AG04449 (cell line): ENCODE results near the gene NME4.

Experiments
- CTCF ChIA-PET: fragments of 350-600 bp; formaldehyde crosslinking; extraction: SDS; loops from one replicate; lab custom pipeline; 2021; ENCODE audit warnings: antibody characterized with exemption; lab: Yijun Ruan, JAX
- POLR2A ChIA-PET: fragments of 400-600, 350-600 bp; formaldehyde crosslinking; extraction: SDS; loops from one replicate; lab custom pipeline; 2020; ENCODE audit warnings: antibody characterized with exemption, inconsistent platforms; lab: Yijun Ruan, JAX
- DNase-seq: peaks from one replicate; pipeline ENCODE4 v3.0.0-alpha.2; 2010; ENCODE audit warnings: low read depth, low spot score
- H3K4me3 ChIP-seq: 2 replicates; pipeline ENCODE4 v1.5.1; 2011; ENCODE audit warnings: low read depth, mild to moderate bottlenecking, control low read depth, low read length
- TF ChIP-seq, protein P1 (sequence below): IDR thresholded peaks from one replicate; pipeline ENCODE4 v1.5.1; 2011; ENCODE audit warnings: mild to moderate bottlenecking, moderate library complexity, low read length, control low read depth, inconsistent platforms; ENCODE audit not compliant: insufficient read depth; ENCODE audit errors: missing control alignments

NME4 gene

DNA sequence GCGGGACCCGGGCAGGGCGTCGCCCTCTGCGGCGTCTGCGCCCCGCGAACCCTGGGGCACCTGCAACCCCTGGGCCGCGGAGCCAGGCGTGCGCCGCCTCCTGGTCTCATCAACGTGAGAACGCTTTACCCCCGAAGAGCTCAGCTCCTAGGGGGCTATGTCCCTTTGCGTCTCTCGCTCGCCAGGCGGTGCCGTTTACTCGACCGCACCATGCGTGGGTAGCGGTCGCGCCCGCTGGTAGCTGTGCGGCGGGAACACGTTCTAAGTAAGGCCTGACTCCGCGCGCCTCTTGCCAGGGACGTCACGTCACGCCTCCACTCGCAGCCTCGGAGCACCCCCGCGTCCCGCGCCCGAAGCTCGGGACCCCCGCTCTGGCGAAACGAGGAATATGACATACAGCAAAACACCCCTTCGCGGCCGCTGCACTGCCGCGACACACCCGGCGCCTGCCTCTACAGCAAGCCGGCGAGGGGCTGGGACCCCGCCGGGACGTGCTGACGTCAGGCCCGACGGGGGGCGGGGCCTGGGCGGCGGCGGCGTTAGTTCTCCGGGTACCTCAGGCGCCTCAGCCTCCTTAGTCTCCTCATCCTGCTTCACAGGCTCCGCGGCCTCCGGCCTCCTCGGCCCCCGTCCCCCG is 28.2 kb downstream of the NME4 start, which contains the start of gene RAB11FIP3:
Gene RAB11FIP3, plus strand, starts transcription at position 568 of the 637 bp plus-strand sequence. CDS start 358 bp downstream, outside the sequence.
- TF ChIP-seq, protein P1, sequence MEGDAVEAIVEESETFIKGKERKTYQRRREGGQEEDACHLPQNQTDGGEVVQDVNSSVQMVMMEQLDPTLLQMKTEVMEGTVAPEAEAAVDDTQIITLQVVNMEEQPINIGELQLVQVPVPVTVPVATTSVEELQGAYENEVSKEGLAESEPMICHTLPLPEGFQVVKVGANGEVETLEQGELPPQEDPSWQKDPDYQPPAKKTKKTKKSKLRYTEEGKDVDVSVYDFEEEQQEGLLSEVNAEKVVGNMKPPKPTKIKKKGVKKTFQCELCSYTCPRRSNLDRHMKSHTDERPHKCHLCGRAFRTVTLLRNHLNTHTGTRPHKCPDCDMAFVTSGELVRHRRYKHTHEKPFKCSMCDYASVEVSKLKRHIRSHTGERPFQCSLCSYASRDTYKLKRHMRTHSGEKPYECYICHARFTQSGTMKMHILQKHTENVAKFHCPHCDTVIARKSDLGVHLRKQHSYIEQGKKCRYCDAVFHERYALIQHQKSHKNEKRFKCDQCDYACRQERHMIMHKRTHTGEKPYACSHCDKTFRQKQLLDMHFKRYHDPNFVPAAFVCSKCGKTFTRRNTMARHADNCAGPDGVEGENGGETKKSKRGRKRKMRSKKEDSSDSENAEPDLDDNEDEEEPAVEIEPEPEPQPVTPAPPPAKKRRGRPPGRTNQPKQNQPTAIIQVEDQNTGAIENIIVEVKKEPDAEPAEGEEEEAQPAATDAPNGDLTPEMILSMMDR = peak; percentile 17
- H3K4me3 ChIP-seq = peak within 1 kb of the TSS; percentile 73
- DNase-seq = no peak
- ChIA-PET CTCF (no interaction called here), POLR2A (interaction anchor here (1.2 kb wide), 1 partner anchor 29 kb away, joined by 3 read pairs; no protein-coding TSS in a partner anchor)

DNA sequence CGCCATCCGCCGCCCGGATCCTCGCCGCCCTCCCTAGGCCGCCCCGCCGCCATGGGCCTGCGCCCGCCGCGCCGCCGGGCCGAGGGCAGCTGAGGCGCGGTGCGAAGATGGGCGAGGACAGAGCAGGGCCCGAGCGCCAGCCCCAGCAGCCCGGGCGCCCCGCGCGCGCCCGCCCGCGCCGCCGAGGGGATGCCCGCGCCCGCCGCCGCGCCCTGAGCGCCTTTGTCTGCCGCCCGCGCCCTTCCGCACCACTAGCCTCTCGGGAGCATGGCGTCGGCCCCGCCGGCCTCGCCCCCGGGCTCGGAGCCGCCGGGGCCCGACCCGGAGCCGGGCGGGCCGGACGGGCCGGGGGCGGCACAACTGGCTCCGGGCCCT is 28.7 kb downstream of the NME4 start:
- POLR2A ChIA-PET = interaction anchor here (0.7 kb wide), 1 partner anchor 24 kb away, joined by 3 read pairs; no protein-coding TSS in a partner anchor
- no peak for DNase-seq
- CTCF ChIA-PET = no interaction called here
- TF ChIP-seq, protein P1 = no peak
- peak overlapping the region; percentile 73 for H3K4me3 ChIP-seq

DNA sequence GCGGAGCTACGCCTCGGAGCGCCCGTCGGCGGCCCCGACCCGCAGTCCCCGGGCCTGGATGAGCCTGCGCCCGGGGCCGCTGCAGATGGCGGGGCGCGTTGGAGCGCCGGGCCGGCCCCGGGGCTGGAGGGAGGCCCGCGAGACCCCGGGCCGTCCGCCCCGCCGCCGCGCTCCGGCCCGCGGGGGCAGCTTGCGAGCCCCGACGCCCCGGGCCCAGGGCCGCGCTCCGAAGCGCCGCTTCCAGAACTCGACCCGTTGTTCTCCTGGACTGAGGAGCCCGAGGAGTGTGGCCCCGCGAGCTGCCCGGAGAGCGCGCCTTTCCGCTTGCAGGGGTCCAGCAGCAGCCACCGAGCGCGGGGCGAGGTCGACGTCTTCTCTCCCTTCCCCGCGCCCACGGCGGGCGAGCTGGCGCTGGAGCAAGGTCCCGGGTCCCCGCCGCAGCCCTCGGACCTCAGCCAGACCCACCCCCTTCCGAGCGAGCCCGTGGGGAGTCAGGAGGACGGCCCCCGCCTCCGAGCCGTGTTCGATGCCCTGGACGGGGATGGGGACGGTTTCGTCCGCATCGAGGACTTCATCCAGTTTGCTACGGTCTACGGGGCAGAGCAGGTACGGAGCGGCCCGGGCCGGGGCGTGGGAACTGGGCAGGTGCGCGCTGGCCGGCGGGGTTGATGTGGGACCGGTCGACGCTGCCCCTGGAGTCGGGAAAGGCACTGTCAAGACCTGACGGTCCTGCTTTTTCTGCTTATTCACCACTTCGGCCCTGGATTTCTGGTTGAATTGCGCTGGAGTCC is 29.3 kb downstream of the NME4 start:
- CTCF ChIA-PET = no interaction called here
- TF ChIP-seq, protein P1 = no peak
- POLR2A ChIA-PET = interaction anchor here (0.7 kb wide), 1 partner anchor 23 kb away, joined by 3 read pairs; no protein-coding TSS in a partner anchor
- no peak for DNase-seq
- H3K4me3 ChIP-seq = peak overlapping the region; percentile 73

DNA sequence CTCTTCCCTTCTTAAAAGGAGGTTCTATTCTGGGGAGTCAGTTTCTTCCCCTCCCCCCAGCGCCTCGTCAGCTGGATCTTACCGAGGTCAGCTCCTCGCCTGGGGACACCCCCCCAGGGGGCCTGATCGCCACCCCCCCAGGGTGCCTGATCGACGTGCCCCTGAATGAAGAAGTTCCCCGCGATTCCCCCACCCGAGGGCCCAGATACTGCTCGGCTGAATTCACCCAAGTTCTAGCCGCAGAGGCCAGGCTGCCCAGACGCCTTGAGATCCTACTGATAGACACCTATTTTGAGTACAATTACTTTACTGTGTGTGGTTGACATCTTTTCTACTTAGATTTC is 29.9 kb downstream of the NME4 start:
- ChIA-PET POLR2A (no interaction called here), CTCF (no interaction called here)
- TF ChIP-seq, protein P1 = no peak
- H3K4me3 ChIP-seq = peak overlapping the region; percentile 73
- no peak for DNase-seq

DNA sequence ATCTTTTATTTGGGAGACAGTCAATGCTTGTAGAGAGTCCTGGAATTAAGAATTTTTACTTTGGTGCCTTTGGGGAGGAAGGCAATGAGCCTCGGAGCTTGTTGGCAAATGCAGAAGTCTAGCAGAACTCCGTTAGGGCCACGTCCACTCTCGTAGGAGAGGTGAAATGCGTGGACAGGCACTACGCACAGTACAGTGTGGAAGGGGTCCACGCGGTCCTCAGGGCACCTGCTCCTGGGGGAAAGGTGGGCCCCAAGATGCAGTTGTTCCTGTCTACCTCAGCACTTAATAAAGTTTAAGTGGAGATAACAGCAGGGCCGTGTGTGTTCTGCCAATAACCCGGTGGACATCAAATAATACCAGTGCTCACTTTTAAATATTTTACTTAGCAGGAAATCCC is 30.3 kb downstream of the NME4 start:
- TF ChIP-seq, protein P1 = no peak
- DNase-seq = no peak
- ChIA-PET POLR2A (no interaction called here), CTCF (no interaction called here)
- peak overlapping the region; percentile 73 for H3K4me3 ChIP-seq

DNA sequence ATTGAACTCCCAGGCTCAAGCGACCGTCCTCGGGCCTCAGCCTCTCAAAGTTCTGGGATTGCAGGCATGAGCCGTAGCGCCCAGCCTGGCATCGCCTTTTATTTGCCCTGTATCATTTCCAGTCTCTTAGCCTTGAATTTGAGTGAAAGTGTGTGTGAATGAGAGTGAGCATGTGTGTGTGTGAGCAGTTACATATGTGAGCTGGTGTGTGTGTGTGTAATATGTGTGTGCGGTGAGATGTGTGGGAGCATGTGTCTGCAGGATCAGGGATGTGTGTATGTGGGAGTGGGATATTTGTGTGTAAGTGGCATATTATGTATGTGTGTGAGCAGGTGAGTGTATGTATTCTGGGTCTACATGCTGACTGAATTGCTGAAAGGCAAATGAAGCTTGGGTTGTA is 33.9 kb downstream of the NME4 start:
- ChIA-PET POLR2A (no interaction called here), CTCF (no interaction called here)
- TF ChIP-seq, protein P1 = no peak
- H3K4me3 ChIP-seq = no peak overlapping the region
- no peak for DNase-seq
